H1 (cell line): Measurements from ENCODE around the gene TBC1D32. TPM values are rescaled to one million over a fixed set of nuclear protein-coding genes. Genes with fewer than 3 reads are reported as not detected.

Experiments used
- CTCF ChIA-PET: fragments of 300-600 bp; sonication (Branson Sonifier 250); formaldehyde crosslinking; loops from one replicate; lab custom pipeline; 2021; ENCODE audit not compliant: partially characterized antibody; lab: Charles Lee
- POLR2A ChIA-PET: fragments of 300-600 bp; sonication (Branson Sonifier 250); formaldehyde crosslinking; loops from one replicate; lab custom pipeline; 2021; ENCODE audit warnings: inconsistent platforms; ENCODE audit not compliant: partially characterized antibody; lab: Charles Lee
- DNase-seq, 2 experiments: peaks; one replicate each; pipeline versions ENCODE4 v3.0.0 to v3.0.0-alpha.2; 2010 to 2022; ENCODE audit warnings: low spot score in 2 of 2, low read depth in 1 of 2, mixed read lengths in 1 of 2
- FAIRE-seq: peaks from 2 replicates; lab custom pipeline; 2011; peaks lifted over from hg19 to GRCh38; lab: Jason Lieb, UNC
- H2AFZ ChIP-seq: 2 replicates; pipeline ENCODE4 v1.8.1; 2012; ENCODE audit warnings: low read length, inconsistent platforms
- H2AK5ac ChIP-seq: 2 replicates; pipeline ENCODE4 v1.6.1; 2013; ENCODE audit warnings: low read depth, low read length
- H2BK120ac ChIP-seq: replicated peaks from 2 replicates; pipeline ENCODE3; 2013; ENCODE audit warnings: low read depth, low read length, inconsistent platforms
- H2BK12ac ChIP-seq: 2 replicates; pipeline ENCODE4 v1.6.1; 2013; ENCODE audit warnings: low read depth, low read length
- H2BK15ac ChIP-seq: 2 replicates; pipeline ENCODE4 v1.6.1; 2013; ENCODE audit warnings: low read length
- H2BK20ac ChIP-seq: 2 replicates; pipeline ENCODE4 v1.6.1; 2013; ENCODE audit warnings: low read length
- H2BK5ac ChIP-seq: 2 replicates; pipeline ENCODE4 v1.6.1; 2013; ENCODE audit warnings: low read depth, low read length
- H3K14ac ChIP-seq: 2 replicates; pipeline ENCODE4 v1.6.1; 2013; ENCODE audit warnings: inconsistent platforms; ENCODE audit not compliant: insufficient read length
- H3K18ac ChIP-seq: 2 replicates; pipeline ENCODE4 v1.6.1; 2013; ENCODE audit warnings: low read length; ENCODE audit errors: extremely low read depth
- H3K23ac ChIP-seq: 2 replicates; pipeline ENCODE4 v1.6.1; 2013; ENCODE audit warnings: inconsistent platforms; ENCODE audit not compliant: insufficient read length
- H3K23me2 ChIP-seq: 2 replicates; pipeline ENCODE4 v1.6.1; 2013; ENCODE audit warnings: low read depth, low read length
- H3K27ac ChIP-seq: 2 replicates; pipeline ENCODE4 v1.6.1; 2011; ENCODE audit warnings: low read depth, low read length, inconsistent platforms
- H3K27me3 ChIP-seq, 4 experiments: replicated peaks in 1 of 4; 1 replicate in 1 of 4; 2 replicates in 3 of 4; pipeline versions ENCODE4 v1.6.1 to v1.8.1; 2011 to 2013; ENCODE audit warnings: low read length in 3 of 4, mild to moderate bottlenecking in 3 of 4, inconsistent platforms in 2 of 4, mixed read lengths in 2 of 4, moderate library complexity in 1 of 4; ENCODE audit not compliant: control insufficient read depth in 3 of 4, insufficient read depth in 3 of 4; ENCODE audit errors: extremely low read depth in 1 of 4
- H3K36me3 ChIP-seq, 4 experiments: 2 replicates each; pipeline versions ENCODE4 v1.6.1 to v1.8.1; 2011 to 2013; ENCODE audit warnings: mild to moderate bottlenecking in 4 of 4, low read length in 3 of 4, moderate library complexity in 2 of 4, control low read depth in 1 of 4, inconsistent platforms in 1 of 4; ENCODE audit not compliant: insufficient read depth in 4 of 4, control insufficient read depth in 2 of 4
- H3K4ac ChIP-seq: replicated peaks from 2 replicates; pipeline ENCODE3; 2013; ENCODE audit warnings: low read length, low read depth, mixed read lengths, inconsistent platforms; ENCODE audit not compliant: insufficient read length
- H3K4me1 ChIP-seq, 4 experiments: replicated peaks in 1 of 4; 1 replicate in 1 of 4; 2 replicates in 3 of 4; pipeline versions ENCODE4 v1.6.1 to v1.8.1; 2011 to 2013; ENCODE audit warnings: low read length in 3 of 4, inconsistent platforms in 2 of 4, mixed read lengths in 1 of 4; ENCODE audit not compliant: insufficient read depth in 4 of 4, control insufficient read depth in 3 of 4
- H3K4me2 ChIP-seq, 2 experiments: 2 replicates each; pipeline versions ENCODE4 v1.6.1 to v1.8.1; 2011 to 2013; ENCODE audit warnings: low read depth in 2 of 2, low read length in 2 of 2, control low read depth in 1 of 2, inconsistent platforms in 1 of 2, mild to moderate bottlenecking in 1 of 2; ENCODE audit not compliant: insufficient read depth in 1 of 2
- H3K4me3 ChIP-seq, 4 experiments: fragments of 200-600, 300-600 bp in 1 of 4; sonication (generic), shearing (Covaris generic), sonication (Bioruptor Twin) in 1 of 4; 2 replicates each; pipeline versions ENCODE4 v1.5.1 to v1.8.1; 2011 to 2016; ENCODE audit warnings: low read length in 4 of 4, low read depth in 3 of 4, control low read depth in 2 of 4, inconsistent platforms in 2 of 4, mild to moderate bottlenecking in 2 of 4, mixed read lengths in 1 of 4, moderate library complexity in 1 of 4; ENCODE audit not compliant: insufficient read depth in 2 of 4; ENCODE audit errors: extremely low read depth in 1 of 4
- H3K56ac ChIP-seq: replicated peaks from 2 replicates; pipeline ENCODE3; 2013; ENCODE audit warnings: low read depth, mild to moderate bottlenecking, mixed read lengths, low read length, inconsistent platforms; ENCODE audit not compliant: insufficient read length
- H3K79me1 ChIP-seq: 2 replicates; pipeline ENCODE4 v1.6.1; 2013; ENCODE audit warnings: low read depth, low read length, control low read depth
- H3K79me2 ChIP-seq, 2 experiments: 2 replicates each; pipeline versions ENCODE4 v1.6.1 to v1.8.1; 2012 to 2013; ENCODE audit warnings: low read length in 2 of 2, mild to moderate bottlenecking in 2 of 2, inconsistent platforms in 1 of 2; ENCODE audit not compliant: insufficient read depth in 2 of 2, control insufficient read depth in 1 of 2
- H3K9ac ChIP-seq, 4 experiments: replicated peaks in 1 of 4; 1 replicate in 1 of 4; 2 replicates in 3 of 4; pipeline versions ENCODE4 v1.6.1 to v1.8.1; 2011 to 2013; ENCODE audit warnings: low read depth in 3 of 4, low read length in 3 of 4, control low read depth in 2 of 4, mild to moderate bottlenecking in 2 of 4, moderate library complexity in 2 of 4, inconsistent platforms in 1 of 4; ENCODE audit errors: extremely low read depth in 1 of 4
- H3K9me3 ChIP-seq, 2 experiments: 2 replicates each; pipeline versions ENCODE4 v1.6.1 to v1.8.1; 2012 to 2013; ENCODE audit warnings: mild to moderate bottlenecking in 2 of 2, moderate library complexity in 2 of 2, control low read depth in 1 of 2, inconsistent platforms in 1 of 2, low read depth in 1 of 2, low read length in 1 of 2, mixed read lengths in 1 of 2; ENCODE audit not compliant: insufficient read depth in 2 of 2
- H4K20me1 ChIP-seq, 2 experiments: replicated peaks in 1 of 2; 2 replicates each; pipeline versions ENCODE3 to v1.8.1; 2011 to 2013; ENCODE audit warnings: inconsistent platforms in 2 of 2, low read length in 2 of 2, mild to moderate bottlenecking in 1 of 2; ENCODE audit not compliant: insufficient read depth in 2 of 2, control insufficient read depth in 1 of 2
- H4K5ac ChIP-seq: 2 replicates; pipeline ENCODE4 v1.6.1; 2013; ENCODE audit warnings: low read length, low read depth, mixed read lengths, inconsistent platforms; ENCODE audit not compliant: insufficient read length
- H4K8ac ChIP-seq: 2 replicates; pipeline ENCODE4 v1.8.0; 2013; ENCODE audit warnings: mild to moderate bottlenecking, moderate library complexity, low read length, inconsistent platforms; ENCODE audit not compliant: insufficient read depth; ENCODE audit errors: extremely low read depth
- H4K91ac ChIP-seq: replicated peaks from 2 replicates; pipeline ENCODE3; 2013; ENCODE audit warnings: low read length, mixed read lengths, inconsistent platforms; ENCODE audit not compliant: insufficient read length
- CBX8 ChIP-seq: fragments of 300-800, 300-1000 bp; sonication (generic); IDR thresholded peaks from 2 replicates; pipeline ENCODE4 v1.7.1; 2016; ENCODE audit warnings: low read depth, low read length, borderline replicate concordance
- CTCF ChIP-seq, 3 experiments: IDR thresholded peaks; 1 replicate in 2 of 3; 2 replicates in 1 of 3; pipeline versions ENCODE4 v1.5.1 to v1.6.1; 2011; ENCODE audit warnings: low read length in 3 of 3, mild to moderate bottlenecking in 3 of 3, inconsistent platforms in 2 of 3, low read depth in 1 of 3, moderate library complexity in 1 of 3; ENCODE audit not compliant: insufficient read depth in 1 of 3; ENCODE audit errors: control extremely low read depth in 1 of 3
- NANOG ChIP-seq: IDR thresholded peaks from 2 replicates; pipeline ENCODE4 v1.6.1; 2011; ENCODE audit warnings: low read length, low read depth, mild to moderate bottlenecking, inconsistent platforms; ENCODE audit not compliant: insufficient read depth, poor library complexity, severe bottlenecking
- NRF1 ChIP-seq: IDR thresholded peaks from 2 replicates; pipeline ENCODE4 v1.6.1; 2011; ENCODE audit warnings: mild to moderate bottlenecking, low read depth, low read length, improper control_type of control experiment
- RAD21 ChIP-seq, 2 experiments: IDR thresholded peaks in 1 of 2; conservative IDR thresholded peaks in 1 of 2; 2 replicates each; pipeline ENCODE4 v1.6.1; 2011; ENCODE audit warnings: low read depth in 2 of 2, low read length in 2 of 2, improper control_type of control experiment in 1 of 2, inconsistent platforms in 1 of 2, mild to moderate bottlenecking in 1 of 2, moderate library complexity in 1 of 2
- TBP ChIP-seq: IDR thresholded peaks from 2 replicates; pipeline ENCODE4 v1.6.1; 2011; ENCODE audit warnings: low read depth, low read length, improper control_type of control experiment
- WGBS, 2 experiments: shearing (Covaris generic) in 1 of 2; methylation state at CpG; one replicate each; pipeline versions ENCODE4 v1.1.6 to v1.1.7; 2013 to 2015; ENCODE audit warnings: low lambda C conversion rate in 2 of 2, mixed read lengths in 2 of 2, inconsistent platforms in 1 of 2, low coverage in 1 of 2, missing lambda C conversion rate in 1 of 2; ENCODE audit not compliant: insufficient replicate concordance in 2 of 2, insufficient coverage in 1 of 2, insufficient read length in 1 of 2; ENCODE audit errors: extremely low coverage in 1 of 2, missing lambda C conversion rate in 1 of 2; 5-methylcytosine and 5-hydroxymethylcytosine counted together
- polyA plus RNA-seq, 7 experiments: library from polyadenylated mRNA; depleted of rRNA in 3 of 7; stranded (reverse) in 5 of 7; unstranded in 2 of 7; fragments of >200 nt in 5 of 7; fragments of 200-250 nt in 2 of 7; gene quantifications; 1 replicate in 5 of 7; 2 replicates in 1 of 7; 4 replicates in 1 of 7; pipeline versions ENCODE4 v1.2.1 to v1.2.3, GENCODE V29; 2011 to 2013; ENCODE audit warnings: missing spikeins in 2 of 7, mixed read lengths in 2 of 7
- total RNA-seq: library from RNA; stranded (reverse); fragmentation: NEBNext Ultra II Directional; extraction: Animal tissue kit (Norgen Biotek cat#: 25700); gene quantifications from 2 replicates; pipeline ENCODE4 v1.2.1, GENCODE V29; 2021

Gene TBC1D32
- total and polyA plus RNA-seq, 2 of the 8 experiments (the other 6 are each of a cell fraction or from before 2014, with no cell fraction given): 5.3 to 7.1 TPM

- Histone ChIP-seq H3K9ac (no peak overlapping the region), H3K56ac (no peak overlapping the region), H3K9me3 (0 out of 4 replicates have a peak, but pooled peaks cover 0 to 2% of the 10 kb centered on the region in 2 experiments), H2AFZ (no peak overlapping the region), H3K4me3 (no peak overlapping the region), H3K14ac (no peak overlapping the region), H2BK5ac (no peak overlapping the region), H2BK20ac (no peak overlapping the region), H3K79me2 (no peaks in the 10 kb centered on the region), H3K79me1 (no peaks in the 10 kb centered on the region), H2BK12ac (no peak overlapping the region), H3K4ac (no peak overlapping the region), H4K20me1 (no peaks in the 10 kb centered on the region), H3K36me3 (no peaks in the 10 kb centered on the region), H3K23ac (no peak overlapping the region), H3K4me1 (no peaks in the 10 kb centered on the region), H4K91ac (no peak overlapping the region), H4K8ac (no peak overlapping the region), H3K27me3 (no peaks in the 10 kb centered on the region), H3K4me2 (no peak overlapping the region), H2BK120ac (no peak overlapping the region), H4K5ac (no peak overlapping the region), H3K27ac (no peak overlapping the region), H2BK15ac (no peak overlapping the region), H3K23me2 (no peaks in the 10 kb centered on the region), H2AK5ac (no peak overlapping the region), H3K18ac (no peak overlapping the region)
- ChIA-PET CTCF (interaction anchor here (0.5 to 4.6 kb wide), 9 partner anchors 9 to 895 kb away, joined by 3 to 47 read pairs (median 4); no protein-coding TSS in a partner anchor), POLR2A (no interaction called here)
- WGBS, 2 experiments: 71% methylated on average over 7 of the region's 7 CpGs; no CpG with 5 or more reads in 1 of the 2 experiments
- FAIRE-seq (peak; percentile 39), DNase-seq (no peak)
- no peak for TF ChIP-seq TBP
- TF ChIP-seq RAD21 (IDR thresholded peaks at IDR 0.05 in 1 of 2, conservative IDR thresholded peaks at IDR 0.05 in 1 of 2; ENCODE audit: low read depth in 2 of 2, low read length in 2 of 2): peak; percentile 84 to 85
- no peak for TF ChIP-seq CBX8
- TF ChIP-seq NANOG: no peak
- peak in 2 of 3 experiments; percentile 49 to 69; a peak in 2 of 4 replicates for TF ChIP-seq CTCF (IDR thresholded peaks at IDR 0.05; ENCODE audit: control extremely low read depth in 1 of 3, insufficient read depth in 1 of 3, low read depth in 1 of 3, low read length in 3 of 3)
- no peak for TF ChIP-seq NRF1
Observed at GRCh38 chr6:121305957-121306607, 28.2 kb downstream of the TBC1D32 start.
